K562 (cell line): Measurements from ENCODE around the gene COL25A1. TPM values are rescaled to one million over a fixed set of nuclear protein-coding genes. Genes with fewer than 3 reads are reported as not detected.
A peak's percentile ranks its signal among the peaks of the same experiment; 100 is the strongest.

ENCODE experiments used
- ATAC-seq: fragments of 200-7000 bp; cut with Tn5 transposase; 3 replicates; pipeline ENCODE4 v1.9.1; 2020; ENCODE audit warnings: moderate library complexity
- BruUV-seq: library from RNA; stranded (reverse); fragments of 400-500 nt; replicated peaks from 2 replicates; lab custom pipeline; 2021; lab: Mats Ljungman, UMichigan
- CTCF ChIA-PET: fragments of 300-600 bp; formaldehyde crosslinking; extraction: SDS; loops from one replicate; lab custom pipeline; 2021; ENCODE audit warnings: low intra/inter-chr PET ratio; lab: Yijun Ruan, JAX
- POLR2A ChIA-PET: fragments of 300-600, 350-650 bp; sonication (Branson Sonifier 250); formaldehyde crosslinking; extraction: SDS; loops from one replicate; lab custom pipeline; 2021; ENCODE audit warnings: antibody characterized with exemption, inconsistent platforms; lab: Yijun Ruan, JAX
- DNase-seq, 4 experiments: peaks; one replicate each; pipeline versions ENCODE4 v3.0.0 to v3.0.0-alpha.2; 2011 to 2018; ENCODE audit warnings: low spot score in 3 of 4, mixed read lengths in 3 of 4; ENCODE audit errors: extremely low read depth in 1 of 4
- FAIRE-seq: peaks from 2 replicates; lab custom pipeline; 2011; peaks lifted over from hg19 to GRCh38; lab: Jason Lieb, UNC
- H2AFZ ChIP-seq: 2 replicates; pipeline ENCODE4 v1.6.0; 2011; ENCODE audit warnings: low read depth, low read length, control low read depth, inconsistent platforms
- H3K27ac ChIP-seq: fragments of 200-600 bp; 3 replicates; pipeline ENCODE4 v1.8.0; 2011; ENCODE audit warnings: low read depth, mild to moderate bottlenecking, control low read depth, inconsistent platforms, low read length, moderate library complexity, mixed read lengths; ENCODE audit errors: extremely low read depth
- H3K27me3 ChIP-seq, 2 experiments: fragments of 300-600 bp in 1 of 2; 2 replicates in 1 of 2; 3 replicates in 1 of 2; pipeline versions ENCODE4 v1.6.0 to v1.8.0; 2011; ENCODE audit warnings: inconsistent platforms in 2 of 2, low read length in 2 of 2, mild to moderate bottlenecking in 1 of 2, mixed read lengths in 1 of 2, moderate library complexity in 1 of 2; ENCODE audit not compliant: control insufficient read depth in 2 of 2, insufficient read depth in 2 of 2
- H3K36me3 ChIP-seq: fragments of 300-600 bp; 3 replicates; pipeline ENCODE4 v1.8.0; 2011; ENCODE audit warnings: mild to moderate bottlenecking, low read length, inconsistent platforms; ENCODE audit not compliant: control insufficient read depth, insufficient read depth
- H3K4me1 ChIP-seq, 2 experiments: fragments of 200-600 bp in 1 of 2; replicated peaks in 1 of 2; 2 replicates in 1 of 2; 3 replicates in 1 of 2; pipeline versions ENCODE4 v1.5.1 to v1.8.0; 2011; ENCODE audit warnings: inconsistent platforms in 2 of 2, low read length in 2 of 2, mild to moderate bottlenecking in 1 of 2, mixed read lengths in 1 of 2, moderate library complexity in 1 of 2; ENCODE audit not compliant: control insufficient read depth in 2 of 2, insufficient read depth in 2 of 2
- H3K4me2 ChIP-seq: 2 replicates; pipeline ENCODE4 v1.6.1; 2011; ENCODE audit warnings: low read length, control low read depth, inconsistent platforms, mixed read lengths; ENCODE audit not compliant: insufficient read depth
- H3K4me3 ChIP-seq: fragments of 200-600 bp; sonication (generic), shearing (Covaris generic); 2 replicates; pipeline ENCODE4 v1.5.1; 2016; ENCODE audit warnings: control low read depth, inconsistent platforms
- H3K79me2 ChIP-seq: fragments of 200-600 bp; 3 replicates; pipeline ENCODE4 v1.8.0; 2011; ENCODE audit warnings: low read length, inconsistent platforms; ENCODE audit not compliant: control insufficient read depth, insufficient read depth
- H3K9ac ChIP-seq, 2 experiments: 2 replicates each; pipeline versions ENCODE4 v1.6.0 to v1.6.1; 2011; ENCODE audit warnings: low read depth in 2 of 2, low read length in 2 of 2, control low read depth in 1 of 2, inconsistent platforms in 1 of 2, mild to moderate bottlenecking in 1 of 2, mixed read lengths in 1 of 2; ENCODE audit not compliant: insufficient read depth in 1 of 2
- H3K9me1 ChIP-seq: one replicate; pipeline ENCODE4 v1.6.0; 2011; ENCODE audit warnings: inconsistent platforms, mild to moderate bottlenecking, low read length, moderate library complexity; ENCODE audit not compliant: control insufficient read depth, insufficient read depth
- H3K9me3 ChIP-seq: replicated peaks from 2 replicates; pipeline ENCODE4 v1.5.1; 2011; ENCODE audit warnings: low read depth, low read length, inconsistent platforms; ENCODE audit not compliant: control insufficient read depth, insufficient read depth
- H4K20me1 ChIP-seq: replicated peaks from 2 replicates; pipeline ENCODE4 v1.6.1; 2011; ENCODE audit warnings: low read length, inconsistent platforms, mixed read lengths; ENCODE audit not compliant: control insufficient read depth, insufficient read depth
- ATF1 ChIP-seq, 2 experiments: fragments of 450-650 bp in 1 of 2; IDR thresholded peaks; 2 replicates each; pipeline ENCODE4 v1.6.1; 2016; ENCODE audit warnings: missing compliant biosample characterization in 1 of 2, missing genetic modification characterization in 1 of 2
- CBX1 ChIP-seq: sonication (generic); IDR thresholded peaks from 2 replicates; pipeline ENCODE4 v1.6.1; 2016; ENCODE audit warnings: antibody characterized with exemption, low read depth, mild to moderate bottlenecking
- CEBPB ChIP-seq: fragments of 450-650 bp; IDR thresholded peaks from 2 replicates; pipeline ENCODE4 v1.6.1; 2016; ENCODE audit warnings: missing genetic modification characterization, missing compliant biosample characterization
- KAT7 ChIP-seq: sonication (generic); formaldehyde crosslinking; IDR thresholded peaks from 2 replicates; pipeline ENCODE4 v1.8.0; 2022; ENCODE audit warnings: missing genetic modification reagents, mild to moderate bottlenecking, borderline replicate concordance
- KDM1A ChIP-seq, 2 experiments: fragments of 450-650 bp; IDR thresholded peaks; 2 replicates each; pipeline ENCODE4 v1.6.1; 2016; ENCODE audit warnings: mild to moderate bottlenecking in 2 of 2
- KHSRP ChIP-seq: fragments of 450-650 bp; IDR thresholded peaks from 2 replicates; pipeline ENCODE4 v1.6.1; 2017
- NCOR1 ChIP-seq: fragments of 450-650 bp; IDR thresholded peaks from 2 replicates; pipeline ENCODE4 v1.6.1; 2016; ENCODE audit warnings: mild to moderate bottlenecking, moderate library complexity
- NELFE ChIP-seq: IDR thresholded peaks from 2 replicates; pipeline ENCODE4 v1.6.1; 2011; ENCODE audit warnings: mild to moderate bottlenecking; ENCODE audit not compliant: insufficient read depth, insufficient read length
- NEUROD1 ChIP-seq: fragments of 150-350 bp; IDR thresholded peaks from 2 replicates; pipeline ENCODE4 v1.6.1; 2014; ENCODE audit warnings: borderline replicate concordance, low read length, low read depth; ENCODE audit not compliant: partially characterized antibody
- PURB ChIP-seq: sonication (generic); formaldehyde crosslinking; IDR thresholded peaks from 2 replicates; pipeline ENCODE4 v1.9.0; 2021; ENCODE audit warnings: low read depth, mild to moderate bottlenecking, missing genetic modification reagents
- STAT5B ChIP-seq: fragments of 250-450 bp; sonication (Bioruptor Pico); IDR thresholded peaks from 2 replicates; pipeline ENCODE4 v1.8.0; 2021; ENCODE audit warnings: mild to moderate bottlenecking, inconsistent platforms
- U2AF1 ChIP-seq: fragments of 200-400 bp; formaldehyde crosslinking; optimal IDR thresholded peaks from 2 replicates; pipeline ENCODE3; 2017; ENCODE audit warnings: mild to moderate bottlenecking, low read depth, low read length, moderate library complexity
- ZNF217 ChIP-seq: sonication (generic); formaldehyde crosslinking; IDR thresholded peaks from 2 replicates; pipeline ENCODE4 v1.8.0; 2022; ENCODE audit warnings: mild to moderate bottlenecking, missing genetic modification reagents
- ZNF436 ChIP-seq: fragments of 250-450, 450-650 bp; sonication (Bioruptor Pico); formaldehyde crosslinking; IDR thresholded peaks from 2 replicates; pipeline ENCODE4 v1.7.0; 2020; ENCODE audit warnings: mild to moderate bottlenecking
- ZNF57 ChIP-seq: fragments of 450-650 bp; formaldehyde crosslinking; IDR thresholded peaks from 2 replicates; pipeline ENCODE4 v1.4.0; 2020; ENCODE audit warnings: mild to moderate bottlenecking, moderate library complexity
- ZNF830 ChIP-seq: fragments of 250-450 bp; sonication (Bioruptor Pico); IDR thresholded peaks from 2 replicates; pipeline ENCODE4 v1.5.0; 2021; ENCODE audit warnings: mild to moderate bottlenecking
- WGBS: fragments of 100-300 bp; shearing (Covaris generic); methylation state at CpG from one replicate; pipeline ENCODE4 v1.1.6; 2016; ENCODE audit warnings: low coverage, mixed read lengths; ENCODE audit not compliant: insufficient coverage; ENCODE audit errors: missing lambda C conversion rate; 5-methylcytosine and 5-hydroxymethylcytosine counted together
- in situ Hi-C: fragments of 300-500 bp; cut with MboI; formaldehyde crosslinking; loops from 4 replicates; pipeline ENCODE4 v1.15.0; 2018; ENCODE audit warnings: inconsistent platforms, mixed read lengths
- intact Hi-C: fragments of 100-400 bp; cut with micrococcal nuclease; formaldehyde crosslinking; loops from 2 replicates; pipeline ENCODE4 v1.14.2; 2022
- polyA plus RNA-seq, 8 experiments: library from polyadenylated mRNA; depleted of rRNA in 4 of 8; stranded (reverse) in 5 of 8; unstranded in 3 of 8; fragments of >200 nt; fragmentation: Nextera tagmentation in 2 of 8; fragmentation: Illumina TruSeq in 1 of 8; extraction: Ambion mirVana in 2 of 8; extraction: Trizol in 1 of 8; gene quantifications; 2 replicates each; pipeline versions ENCODE4 v1.2.1 to v1.2.3, GENCODE V29; 2011 to 2014; ENCODE audit warnings: inconsistent platforms in 1 of 8, missing spikeins in 1 of 8
- total RNA-seq, 7 experiments: library from RNA; depleted of rRNA in 6 of 7; stranded (reverse); fragments of >200 nt in 6 of 7; fragmentation: Illumina TruSeq in 2 of 7; extraction: Trizol in 2 of 7; gene quantifications; 2 replicates each; pipeline versions ENCODE4 v1.2.1 to v1.2.3, GENCODE V29; 2011 to 2021; ENCODE audit warnings: low replicate concordance in 1 of 7
- TF ChIP-seq, protein P1 (sequence below): fragments of 250-450 bp; sonication (Bioruptor Pico); IDR thresholded peaks from 2 replicates; pipeline ENCODE4 v1.8.0; 2021; ENCODE audit warnings: borderline replicate concordance, mild to moderate bottlenecking, moderate library complexity; ENCODE audit not compliant: poor library complexity, severe bottlenecking
- TF ChIP-seq, protein P2 (sequence below): sonication (generic); formaldehyde crosslinking; IDR thresholded peaks from 2 replicates; pipeline ENCODE4 v1.8.1; 2023; ENCODE audit warnings: mild to moderate bottlenecking, missing genetic modification reagents, moderate library complexity
- TF ChIP-seq, protein P3 (sequence below): fragments of 200-800 bp; sonication (Bioruptor generic); IDR thresholded peaks from 2 replicates; pipeline ENCODE4 v1.6.1; 2017; ENCODE audit warnings: missing genetic modification characterization, missing compliant biosample characterization

The COL25A1 gene
- total and polyA plus RNA-seq, 9 of the 15 experiments (the other 6 are each of a cell fraction or from before 2014, with no cell fraction given), result 0.03 to 0.62 (median 0.27) TPM

DNA sequence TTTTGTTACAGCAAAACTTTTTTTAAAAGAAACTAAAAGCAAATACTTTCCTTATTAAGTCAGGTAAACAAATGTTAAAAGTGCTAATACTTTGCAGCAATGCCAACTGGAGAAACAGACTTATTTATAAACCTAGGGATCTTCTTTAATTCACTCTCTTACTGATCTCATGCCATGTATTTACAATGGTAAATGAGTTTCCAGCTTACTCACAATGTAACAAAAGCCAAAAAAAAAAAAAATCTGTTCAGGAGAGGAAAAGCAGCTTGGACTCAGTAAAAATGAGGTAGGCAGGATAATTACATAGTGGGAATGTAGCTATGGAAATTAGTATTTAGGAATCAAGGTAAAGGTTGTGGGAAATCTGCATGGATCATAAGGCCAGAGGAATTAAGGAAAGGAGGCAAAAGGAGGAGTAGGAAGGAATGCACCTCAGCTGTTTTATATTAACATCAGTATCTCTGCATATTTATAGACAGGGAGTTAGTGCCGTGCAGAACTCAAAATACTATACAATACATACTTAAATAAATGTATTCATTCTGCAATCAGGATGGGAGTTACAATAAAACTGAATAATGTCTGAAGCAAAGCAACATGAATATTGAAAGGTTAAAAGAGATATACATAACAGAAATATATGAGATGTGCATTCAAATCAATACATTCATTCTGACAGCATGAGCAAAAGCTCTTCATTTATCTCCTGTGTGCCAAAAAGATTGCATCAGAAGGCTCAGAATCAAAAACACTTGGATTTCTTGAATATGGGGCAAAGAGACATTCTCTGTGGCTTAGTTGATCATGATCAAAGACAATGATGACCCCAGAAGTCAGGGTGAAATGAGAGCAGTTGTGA lies 481.7 kb downstream of the COL25A1 start (continued):
- no peak for TF ChIP-seq KAT7 (CRISPR knock-in tag)
- TF ChIP-seq NCOR1, result no peak
- TF ChIP-seq KDM1A (IDR thresholded peaks at IDR 0.05), result no peak
- no peak for TF ChIP-seq ZNF436

DNA sequence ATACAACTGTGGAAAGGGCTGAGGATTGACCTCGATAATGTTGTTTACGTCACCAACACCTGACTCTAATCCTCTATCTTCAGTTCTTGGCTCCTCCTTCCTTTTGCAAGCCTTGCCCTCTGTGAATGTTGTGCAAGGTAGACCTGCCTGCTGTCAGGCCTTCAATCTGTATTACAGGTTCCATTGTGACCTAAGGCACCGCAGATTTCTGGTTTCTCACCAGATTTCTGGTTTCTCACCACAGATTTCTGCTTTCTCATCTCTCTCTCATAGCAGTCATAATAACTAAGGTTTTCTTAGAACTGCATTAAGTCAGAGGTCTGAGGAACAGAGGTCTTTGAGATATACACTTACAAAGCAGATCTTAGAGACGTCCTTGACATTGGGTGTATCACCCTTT lies 488.1 kb downstream of the COL25A1 start:
- no peak for ATAC-seq
- H3K9ac ChIP-seq, result no peak overlapping the region
- H3K79me2 ChIP-seq, result no peaks in the 10 kb centered on the region
- WGBS, result 2% methylated on average over 4 of the region's 4 CpGs
- H3K4me2 ChIP-seq, result no peak overlapping the region
- no peaks in the 10 kb centered on the region for H3K4me1 ChIP-seq
- no peaks in the 10 kb centered on the region for H3K9me1 ChIP-seq
- no peak for DNase-seq
- H3K36me3 ChIP-seq, result no peaks in the 10 kb centered on the region
- H3K4me3 ChIP-seq, result no peak overlapping the region
- no peak overlapping the region for H3K27ac ChIP-seq
- ChIA-PET POLR2A (no interaction called here), CTCF (no interaction called here)
- intact Hi-C loops, result no loop called here
- no peaks in the 10 kb centered on the region for H3K9me3 ChIP-seq
- in situ Hi-C loops, result no loop called here
- no peaks in the 10 kb centered on the region for H4K20me1 ChIP-seq
- BruUV-seq, result no TSS peak
- H3K27me3 ChIP-seq, result peaks cover 2 to 6% of the 10 kb centered on the region in 2 experiments; a peak in 2 of 5 replicates
- peak; percentile 75 for FAIRE-seq
- no peak overlapping the region for H2AFZ ChIP-seq
- TF ChIP-seq ATF1 (CRISPR knock-in tag; IDR thresholded peaks at IDR 0.05), result no peak
- peak; percentile 42; the same call in 1 of the 2 replicates for TF ChIP-seq ATF1 (tag; IDR thresholded peaks at IDR 0.05)
- TF ChIP-seq, protein P1, sequence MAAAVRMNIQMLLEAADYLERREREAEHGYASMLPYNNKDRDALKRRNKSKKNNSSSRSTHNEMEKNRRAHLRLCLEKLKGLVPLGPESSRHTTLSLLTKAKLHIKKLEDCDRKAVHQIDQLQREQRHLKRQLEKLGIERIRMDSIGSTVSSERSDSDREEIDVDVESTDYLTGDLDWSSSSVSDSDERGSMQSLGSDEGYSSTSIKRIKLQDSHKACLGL (CRISPR knock-in tag), result no peak
- TF ChIP-seq CEBPB (tag), result peak; percentile 67
- no peak for TF ChIP-seq ZNF217 (CRISPR knock-in tag)
- TF ChIP-seq ZNF57, result no peak
- TF ChIP-seq STAT5B (CRISPR knock-in tag), result no peak
- TF ChIP-seq NELFE, result no peak
- TF ChIP-seq ZNF830 (CRISPR knock-in tag), result no peak
- TF ChIP-seq, protein P2, sequence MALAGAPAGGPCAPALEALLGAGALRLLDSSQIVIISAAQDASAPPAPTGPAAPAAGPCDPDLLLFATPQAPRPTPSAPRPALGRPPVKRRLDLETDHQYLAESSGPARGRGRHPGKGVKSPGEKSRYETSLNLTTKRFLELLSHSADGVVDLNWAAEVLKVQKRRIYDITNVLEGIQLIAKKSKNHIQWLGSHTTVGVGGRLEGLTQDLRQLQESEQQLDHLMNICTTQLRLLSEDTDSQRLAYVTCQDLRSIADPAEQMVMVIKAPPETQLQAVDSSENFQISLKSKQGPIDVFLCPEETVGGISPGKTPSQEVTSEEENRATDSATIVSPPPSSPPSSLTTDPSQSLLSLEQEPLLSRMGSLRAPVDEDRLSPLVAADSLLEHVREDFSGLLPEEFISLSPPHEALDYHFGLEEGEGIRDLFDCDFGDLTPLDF (CRISPR knock-in tag), result no peak
- TF ChIP-seq CBX1, result no peak
- TF ChIP-seq, protein P3, sequence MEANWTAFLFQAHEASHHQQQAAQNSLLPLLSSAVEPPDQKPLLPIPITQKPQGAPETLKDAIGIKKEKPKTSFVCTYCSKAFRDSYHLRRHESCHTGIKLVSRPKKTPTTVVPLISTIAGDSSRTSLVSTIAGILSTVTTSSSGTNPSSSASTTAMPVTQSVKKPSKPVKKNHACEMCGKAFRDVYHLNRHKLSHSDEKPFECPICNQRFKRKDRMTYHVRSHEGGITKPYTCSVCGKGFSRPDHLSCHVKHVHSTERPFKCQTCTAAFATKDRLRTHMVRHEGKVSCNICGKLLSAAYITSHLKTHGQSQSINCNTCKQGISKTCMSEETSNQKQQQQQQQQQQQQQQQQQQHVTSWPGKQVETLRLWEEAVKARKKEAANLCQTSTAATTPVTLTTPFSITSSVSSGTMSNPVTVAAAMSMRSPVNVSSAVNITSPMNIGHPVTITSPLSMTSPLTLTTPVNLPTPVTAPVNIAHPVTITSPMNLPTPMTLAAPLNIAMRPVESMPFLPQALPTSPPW (CRISPR knock-in tag), result no peak
- no peak for TF ChIP-seq NEUROD1
- TF ChIP-seq KHSRP, result no peak
- TF ChIP-seq PURB (CRISPR knock-in tag), result no peak
- TF ChIP-seq ZNF436, result no peak
- no peak for TF ChIP-seq U2AF1
